AG09319 (cell line): ENCODE measurements around the gene ALOX5AP.

Experiments
- DNase-seq: peaks from one replicate; pipeline ENCODE4 v3.0.0-alpha.2; 2010; ENCODE audit warnings: low read depth; ENCODE audit errors: extremely low read depth
- CTCF ChIP-seq: IDR thresholded peaks from 2 replicates; pipeline ENCODE4 v1.5.1; 2011; ENCODE audit warnings: low read depth, mild to moderate bottlenecking, inconsistent platforms, low read length, moderate library complexity

ALOX5AP gene

GRCh38 chr13:30731361-30732045 lies 3.8 kb upstream of the ALOX5AP start:
- DNase-seq: no peak
- no peak for TF ChIP-seq CTCF

GRCh38 chr13:30732046-30732390 lies 3.3 kb upstream of the ALOX5AP start:
- TF ChIP-seq CTCF: no peak
- no peak for DNase-seq

GRCh38 chr13:30734439-30734838 lies 904 bp upstream of the ALOX5AP start:
- no peak for DNase-seq
- TF ChIP-seq CTCF: no peak

GRCh38 chr13:30735872-30736175 lies 481 bp downstream of the ALOX5AP start:
- DNase-seq: no peak
- no peak for TF ChIP-seq CTCF

- DNase-seq: no peak
- no peak for TF ChIP-seq CTCF
Measured at GRCh38 chr13:30736461-30737320, 1.3 kb downstream of the ALOX5AP start.

- DNase-seq: no peak
Measured at GRCh38 chr13:30737511-30738337, 2.4 kb downstream of the ALOX5AP start.

More at GRCh38 chr13:30737511-30738337, 2.4 kb downstream of the ALOX5AP start:
- TF ChIP-seq CTCF: no peak
